Fibroblast of lung (primary cell): ENCODE results near the gene UTP25. TPM values are rescaled to one million over a fixed set of nuclear protein-coding genes. Genes with fewer than 3 reads are reported as not detected.

Experiments used
- DNase-seq, 2 donors: peaks; one replicate each; pipeline versions ENCODE4 v3.0.0 to v3.0.0-alpha.2; 2010; ENCODE audit warnings: low read depth in 2 of 2
- H2AFZ ChIP-seq: 2 replicates; pipeline ENCODE4 v1.5.1; 2012; ENCODE audit warnings: low read length, control low read depth, inconsistent platforms
- H3K27ac ChIP-seq: 2 replicates; pipeline ENCODE4 v1.5.1; 2011; ENCODE audit warnings: low read length, control low read depth; ENCODE audit not compliant: insufficient read depth
- H3K27me3 ChIP-seq: 2 replicates; pipeline ENCODE4 v1.5.1; 2011; ENCODE audit warnings: mild to moderate bottlenecking, low read length; ENCODE audit not compliant: control insufficient read depth, insufficient read depth
- H3K36me3 ChIP-seq: 2 replicates; pipeline ENCODE4 v1.5.1; 2011; ENCODE audit warnings: low read length; ENCODE audit not compliant: control insufficient read depth, insufficient read depth
- H3K4me1 ChIP-seq: 2 replicates; pipeline ENCODE4 v1.5.1; 2011; ENCODE audit warnings: low read length; ENCODE audit not compliant: control insufficient read depth, insufficient read depth; ENCODE audit errors: extremely low read depth
- H3K4me2 ChIP-seq: 2 replicates; pipeline ENCODE4 v1.5.1; 2011; ENCODE audit warnings: low read length, control low read depth; ENCODE audit not compliant: insufficient read depth; ENCODE audit errors: extremely low read depth
- H3K4me3 ChIP-seq, 4 experiments: fragments of 200-600 bp in 1 of 4; sonication (generic) in 1 of 4; replicated peaks in 1 of 4; 2 replicates each; pipeline ENCODE4 v1.5.1; 2011 to 2016; ENCODE audit warnings: low read length in 4 of 4, low read depth in 3 of 4, mild to moderate bottlenecking in 3 of 4, control low read depth in 2 of 4, inconsistent platforms in 1 of 4, mixed read lengths in 1 of 4; ENCODE audit not compliant: insufficient read depth in 1 of 4; ENCODE audit errors: control extremely low read depth in 1 of 4
- H3K79me2 ChIP-seq: 2 replicates; pipeline ENCODE4 v1.5.1; 2012; ENCODE audit warnings: mild to moderate bottlenecking, low read length, inconsistent platforms; ENCODE audit not compliant: control insufficient read depth, insufficient read depth
- H3K9ac ChIP-seq: 2 replicates; pipeline ENCODE4 v1.5.1; 2011; ENCODE audit warnings: mild to moderate bottlenecking, low read length, control low read depth; ENCODE audit not compliant: insufficient read depth
- H3K9me3 ChIP-seq: 2 replicates; pipeline ENCODE4 v1.5.1; 2012; ENCODE audit warnings: low read depth, low read length; ENCODE audit not compliant: control insufficient read depth, insufficient read depth
- H4K20me1 ChIP-seq: 2 replicates; pipeline ENCODE4 v1.5.1; 2011; ENCODE audit warnings: low read length; ENCODE audit not compliant: control insufficient read depth, insufficient read depth; ENCODE audit errors: extremely low read depth
- CTCF ChIP-seq, 2 donors: IDR thresholded peaks in 1 of 2; conservative IDR thresholded peaks in 1 of 2; 1 replicate in 1 of 2; 2 replicates in 1 of 2; pipeline ENCODE4 v1.5.1; 2011 to 2012; ENCODE audit warnings: low read length in 2 of 2, control low read depth in 1 of 2, inconsistent platforms in 1 of 2, low read depth in 1 of 2, mild to moderate bottlenecking in 1 of 2
- EZH2 ChIP-seq: IDR thresholded peaks from 2 replicates; pipeline ENCODE4 v1.5.1; 2012; ENCODE audit warnings: low read length, control low read depth, mild to moderate bottlenecking; ENCODE audit errors: missing control alignments
- polyA plus RNA-seq, 2 donors: library from polyadenylated mRNA; depleted of rRNA in 1 of 2; stranded (reverse) in 1 of 2; unstranded in 1 of 2; fragments of >200 nt; gene quantifications; 2 replicates each; pipeline ENCODE4 v1.2.1, GENCODE V29; 2011 to 2012; ENCODE audit warnings: missing spikeins in 1 of 2
- total RNA-seq: library from RNA; depleted of rRNA; stranded (reverse); fragments of >200 nt; gene quantifications from 2 replicates; pipeline ENCODE4 v1.2.1, GENCODE V29; 2014

Gene UTP25
- total and polyA plus RNA-seq, 2 donors (not counting 1 experiment from before 2014, with no cell fraction given), result 10.4 to 12.3 TPM

GRCh38 chr1:209889077-209889418, 61.3 kb downstream of the UTP25 start:
- no peak for TF ChIP-seq CTCF (conservative IDR thresholded peaks at IDR 0.05 in 1 of 2, IDR thresholded peaks at IDR 0.05 in 1 of 2; ENCODE audit: low read depth in 1 of 2, low read length in 2 of 2)
- no peak for TF ChIP-seq EZH2
- Histone ChIP-seq H3K27me3 (peaks cover 3% of the 10 kb centered on the region), H3K4me3 (no peak overlapping the region), H3K9me3 (no peaks in the 10 kb centered on the region), H3K36me3 (no peaks in the 10 kb centered on the region), H3K27ac (no peak overlapping the region), H3K9ac (no peak overlapping the region), H3K79me2 (no peaks in the 10 kb centered on the region), H2AFZ (no peak overlapping the region), H3K4me1 (peaks cover 10% of the 10 kb centered on the region), H4K20me1 (no peaks in the 10 kb centered on the region), H3K4me2 (no peak overlapping the region)
- no peak for DNase-seq

DNA sequence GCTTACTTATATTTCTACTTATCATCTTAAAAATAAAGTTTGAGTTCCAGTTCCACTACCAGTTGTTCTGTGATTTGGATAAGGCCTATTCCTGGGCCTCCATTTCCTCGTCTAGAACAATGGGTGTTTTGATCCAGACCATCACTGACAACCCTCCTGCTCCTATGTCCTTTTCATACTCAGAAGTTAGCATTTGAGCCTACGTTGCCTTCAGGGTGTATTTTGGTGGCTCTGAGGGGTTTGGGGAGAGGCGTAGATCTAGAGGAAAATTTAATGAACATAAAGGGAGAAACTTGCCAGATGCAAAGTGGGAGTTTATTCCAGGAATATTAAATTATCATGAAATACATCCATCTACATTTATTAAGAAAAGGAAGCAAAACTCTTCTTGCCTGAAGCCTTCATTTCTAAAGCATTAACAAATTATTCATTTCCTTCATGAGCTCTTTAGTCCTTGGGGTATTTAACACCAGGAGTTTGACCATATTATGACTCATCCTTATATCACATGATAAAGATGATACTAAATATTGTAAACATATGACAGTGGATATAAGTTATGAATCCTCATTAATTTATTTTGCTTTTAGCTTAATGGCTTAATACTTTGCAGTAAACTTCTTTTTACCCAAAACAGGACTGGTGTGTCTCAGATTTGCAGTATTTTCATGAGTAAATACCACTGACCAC, 63.0 kb downstream of the UTP25 start:
- H3K36me3 ChIP-seq, result no peaks in the 10 kb centered on the region
- no peak overlapping the region for H2AFZ ChIP-seq
- H3K4me2 ChIP-seq, result no peak overlapping the region
- H3K9ac ChIP-seq, result no peak overlapping the region
- H3K27me3 ChIP-seq, result peaks cover 3% of the 10 kb centered on the region
- H3K4me3 ChIP-seq, result no peak overlapping the region
- no peaks in the 10 kb centered on the region for H4K20me1 ChIP-seq
- peaks cover 3% of the 10 kb centered on the region for H3K4me1 ChIP-seq
- H3K9me3 ChIP-seq, result no peaks in the 10 kb centered on the region
- peak; percentile 40 to 46 for DNase-seq
- H3K27ac ChIP-seq, result no peak overlapping the region
- TF ChIP-seq EZH2 (no peak), CTCF (conservative IDR thresholded peaks at IDR 0.05 in 1 of 2, IDR thresholded peaks at IDR 0.05 in 1 of 2; ENCODE audit: low read depth in 1 of 2, low read length in 2 of 2) (no peak)
- no peaks in the 10 kb centered on the region for H3K79me2 ChIP-seq

DNA sequence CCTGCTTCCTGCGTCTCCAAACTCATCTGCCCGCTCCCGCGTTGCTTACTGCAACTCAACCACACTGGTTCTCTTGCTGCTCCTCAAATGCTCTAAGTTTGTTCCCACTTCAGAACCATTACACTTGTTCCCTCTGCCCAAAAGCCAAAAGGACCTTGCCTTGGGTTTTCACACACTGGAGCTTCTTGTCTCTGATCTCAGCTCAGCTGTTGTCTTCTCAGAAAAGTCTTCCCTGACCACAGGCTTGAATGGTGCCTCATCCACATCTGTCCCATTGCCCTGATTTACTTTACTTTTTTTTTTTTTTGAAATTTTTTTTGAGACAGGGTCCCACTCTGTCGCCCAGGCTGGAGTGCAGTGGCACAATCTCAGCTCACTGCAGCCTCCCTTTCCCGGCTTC, 66.0 kb downstream of the UTP25 start:
- TF ChIP-seq CTCF (conservative IDR thresholded peaks at IDR 0.05 in 1 of 2, IDR thresholded peaks at IDR 0.05 in 1 of 2; ENCODE audit: low read depth in 1 of 2, low read length in 2 of 2), result no peak
- TF ChIP-seq EZH2, result no peak
- Histone ChIP-seq H3K36me3 (no peaks in the 10 kb centered on the region), H4K20me1 (no peaks in the 10 kb centered on the region), H3K79me2 (no peaks in the 10 kb centered on the region), H3K27ac (no peak overlapping the region), H2AFZ (no peak overlapping the region), H3K4me3 (no peak overlapping the region), H3K4me1 (peaks cover 3% of the 10 kb centered on the region), H3K9ac (no peak overlapping the region), H3K4me2 (no peak overlapping the region), H3K27me3 (no peaks in the 10 kb centered on the region), H3K9me3 (no peaks in the 10 kb centered on the region)
- DNase-seq, result no peak
